HG02610 (cell line): ENCODE measurements around the gene PSME1.

Experiments
- ATAC-seq: cut with Tn5 transposase; IDR thresholded peaks from one replicate; pipeline ENCODE4 v1.9.1; 2021; ENCODE audit warnings: mild to moderate bottlenecking, moderate library complexity; ENCODE audit not compliant: unreplicated experiment

Gene PSME1

GRCh38 chr14:24127673-24128072 is 8.3 kb upstream of the PSME1 start:
- ATAC-seq: no peak

GRCh38 chr14:24129410-24129998 is 6.5 kb upstream of the PSME1 start:
- ATAC-seq: no peak

- no peak for ATAC-seq
Observed at GRCh38 chr14:24130380-24130716, 5.6 kb upstream of the PSME1 start, which contains the start of gene FITM1. Gene FITM1 (plus strand): TSS chr14:24130659. CDS start chr14:24131564, 905 bp downstream.

GRCh38 chr14:24130717-24131548 is 5.1 kb upstream of the PSME1 start:
- no peak for ATAC-seq

GRCh38 chr14:24131549-24131966 is 4.4 kb upstream of the PSME1 start:
- ATAC-seq: no peak

GRCh38 chr14:24132061-24132685 is 3.8 kb upstream of the PSME1 start:
- no peak for ATAC-seq

GRCh38 chr14:24132976-24133375 is 3.0 kb upstream of the PSME1 start:
- no peak for ATAC-seq

GRCh38 chr14:24133735-24134134 is 2.3 kb upstream of the PSME1 start:
- no peak for ATAC-seq

- peak; percentile 1 for ATAC-seq
Observed at GRCh38 chr14:24135584-24135833, 485 bp upstream of the PSME1 start.

GRCh38 chr14:24136684-24137528 is 912 bp downstream of the PSME1 start:
- ATAC-seq: no peak

GRCh38 chr14:24137529-24138395 is 1.8 kb downstream of the PSME1 start:
- no peak for ATAC-seq

- no peak for ATAC-seq
Observed at GRCh38 chr14:24138396-24139271, 2.6 kb downstream of the PSME1 start.

- no peak for ATAC-seq
Observed at GRCh38 chr14:24139272-24139934, 3.4 kb downstream of the PSME1 start.

- ATAC-seq: peak; percentile 88
Observed at GRCh38 chr14:24141097-24141880, 5.3 kb downstream of the PSME1 start, which contains the start of gene EMC9. Gene EMC9 (minus strand): TSS chr14:24141591. CDS start chr14:24141304, 287 bp downstream.

GRCh38 chr14:24143511-24143910 is 7.5 kb downstream of the PSME1 start:
- no peak for ATAC-seq

- ATAC-seq: no peak
Observed at GRCh38 chr14:24144451-24144850, 8.5 kb downstream of the PSME1 start.

GRCh38 chr14:24145219-24145618 is 9.2 kb downstream of the PSME1 start:
- no peak for ATAC-seq
